ENCODE results near the gene TMEM125.

- TF ChIP-seq POLR2A (IDR thresholded peaks at IDR 0.05; ENCODE audit: low read length) (no peak), GATA1 (IDR thresholded peaks at IDR 0.05; ENCODE audit: low read depth, low read length) (no peak)
These were observed 23.1 kb upstream of the TMEM125 start for GRCh38 chr1:43246466-43247213.
